Right lobe of liver (tissue), 6 donors: Measurements from ENCODE around the gene GRPEL2. TPM values are rescaled to one million over a fixed set of nuclear protein-coding genes. Genes with fewer than 3 reads are reported as not detected.

Source experiments
- ATAC-seq, 4 donors: fragments of 200-7000 bp; cut with Tn5 transposase; one replicate each; pipeline ENCODE4 v1.9.1; 2020; ENCODE audit warnings: mild to moderate bottlenecking in 4 of 4, moderate library complexity in 4 of 4
- DNase-seq, 3 donors: peaks; one replicate each; pipeline ENCODE4 v3.0.0-alpha.2; 2020
- H3K27ac ChIP-seq, 3 donors: fragments of 200-600 bp; one replicate each; pipeline ENCODE4 v1.8.0; 2022
- H3K27me3 ChIP-seq, 2 donors: fragments of 200-600 bp; one replicate each; pipeline ENCODE4 v1.8.0; 2022
- H3K36me3 ChIP-seq, 4 donors: fragments of 200-600 bp; sonication (generic) in 1 of 4; one replicate each; pipeline versions ENCODE4 v1.5.1 to v1.8.0; 2017 to 2022; ENCODE audit warnings: control low read depth in 1 of 4
- H3K4me1 ChIP-seq, 4 donors: fragments of 200-600 bp; sonication (generic) in 1 of 4; one replicate each; pipeline versions ENCODE4 v1.5.1 to v1.8.0; 2017 to 2022; ENCODE audit warnings: control low read depth in 1 of 4
- H3K4me3 ChIP-seq, 3 donors: fragments of 200-600 bp; one replicate each; pipeline ENCODE4 v1.8.0; 2022
- H3K9me3 ChIP-seq, 4 donors: fragments of 200-600 bp; sonication (generic) in 1 of 4; one replicate each; pipeline versions ENCODE4 v1.5.1 to v1.8.0; 2017 to 2022; ENCODE audit warnings: control low read depth in 1 of 4
- CTCF ChIP-seq, 4 donors: fragments of 200-600 bp in 3 of 4; fragments of 450-650 bp in 1 of 4; IDR thresholded peaks; one replicate each; pipeline versions ENCODE4 v1.5.1 to v1.8.0; 2016 to 2022; ENCODE audit warnings: antibody characterized with exemption in 4 of 4, mild to moderate bottlenecking in 2 of 4
- POLR2A ChIP-seq: fragments of 450-650 bp; IDR thresholded peaks from one replicate; pipeline ENCODE4 v1.6.1; 2017; ENCODE audit warnings: antibody characterized with exemption, mild to moderate bottlenecking
- WGBS: methylation state at CpG from one replicate; pipeline ENCODE4 v1.1.6; 2018; ENCODE audit warnings: low coverage, low lambda C conversion rate; ENCODE audit not compliant: insufficient coverage; ENCODE audit errors: missing lambda C conversion rate; 5-methylcytosine and 5-hydroxymethylcytosine counted together
- intact Hi-C, 2 donors: fragments of 100-400 bp; cut with DNase I; formaldehyde crosslinking; loops; one replicate each; pipeline versions ENCODE4 v1.11.2 to v1.14.1; 2022
- total RNA-seq, 6 experiments: library from RNA; depleted of rRNA in 2 of 6; stranded (reverse); fragments of >200 nt in 2 of 6; fragmentation: NEBNext Ultra II Directional in 3 of 6; extraction: Animal tissue kit (Norgen Biotek cat#: 25700) in 3 of 6; gene quantifications; one replicate each; pipeline versions ENCODE4 v1.1.0 to v1.2.4, GENCODE V29; 2016 to 2023
- donor health status: DM: no; HTN: yes; CAD: no.
- donor health status: DM: no; HTN: no; CAD: no.
- donor health status: DM: no; HTN: no; CAD: no.
- donor health status: DM: no; HTN: yes; CAD: no.
- donor health status: DM: no; HTN: yes; CAD: no.

GRPEL2 gene
- total RNA-seq, 6 experiments from 2014 or later: 4.2 to 6.9 (median 5.9) TPM

DNA sequence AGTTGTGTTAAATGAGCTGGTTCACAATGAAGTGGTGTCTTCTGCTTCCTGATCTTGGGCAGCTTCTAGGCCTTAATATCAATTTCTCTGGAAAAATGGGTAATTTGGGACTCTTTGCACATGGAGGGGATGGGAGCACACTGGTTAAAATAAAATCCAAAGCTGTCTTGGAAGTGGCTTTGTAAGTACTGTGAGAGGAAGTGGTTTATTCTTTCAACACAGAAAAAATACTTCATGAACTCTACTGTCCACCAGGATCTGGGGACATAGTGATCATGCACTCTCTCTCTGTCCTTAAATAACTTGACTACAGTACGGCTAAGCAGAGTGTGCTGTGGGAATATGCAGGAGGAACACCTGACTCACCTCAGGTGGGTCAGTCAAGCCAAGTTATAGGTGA, 15.0 kb downstream of the GRPEL2 start:
- H3K27ac ChIP-seq: no peak overlapping the region

GRCh38 chr5:149362541-149362940, 17.2 kb downstream of the GRPEL2 start:
- DNase-seq (no peak), ATAC-seq (no peak)
- WGBS: 88% methylated on average over 3 of the region's 12 CpGs
- intact Hi-C loops: no loop called here
- Histone ChIP-seq H3K9me3 (no peaks in the 10 kb centered on the region), H3K4me3 (no peak overlapping the region), H3K4me1 (no peaks in the 10 kb centered on the region), H3K27me3 (no peaks in the 10 kb centered on the region), H3K36me3 (no peaks in the 10 kb centered on the region), H3K27ac (no peak overlapping the region)
- TF ChIP-seq POLR2A (no peak), CTCF (IDR thresholded peaks at IDR 0.05) (no peak)

More for the DNA sequence above, 15.0 kb downstream of the GRPEL2 start:
- ATAC-seq (no peak), DNase-seq (no peak)
- Histone ChIP-seq H3K4me1 (no peaks in the 10 kb centered on the region), H3K27me3 (no peaks in the 10 kb centered on the region), H3K9me3 (no peaks in the 10 kb centered on the region), H3K36me3 (no peaks in the 10 kb centered on the region), H3K4me3 (no peak overlapping the region)
- TF ChIP-seq CTCF (IDR thresholded peaks at IDR 0.05): no peak
- TF ChIP-seq POLR2A: no peak
- intact Hi-C loops: no loop called here
- WGBS: 50% methylated on average over 1 of the region's 1 CpG

GRCh38 chr5:149363358-149363757, 18.1 kb downstream of the GRPEL2 start:
- Histone ChIP-seq H3K36me3 (no peaks in the 10 kb centered on the region), H3K27ac (no peak overlapping the region), H3K4me1 (no peaks in the 10 kb centered on the region), H3K4me3 (no peak overlapping the region), H3K9me3 (no peaks in the 10 kb centered on the region), H3K27me3 (no peaks in the 10 kb centered on the region)
- intact Hi-C loops: no loop called here
- DNase-seq (no peak), ATAC-seq (no peak)
- no peak for TF ChIP-seq POLR2A
- TF ChIP-seq CTCF (IDR thresholded peaks at IDR 0.05): no peak

- no peaks in the 10 kb centered on the region for H3K36me3 ChIP-seq
- no peaks in the 10 kb centered on the region for H3K9me3 ChIP-seq
- WGBS: 65% methylated on average over 5 of the region's 9 CpGs
- ATAC-seq (no peak), DNase-seq (no peak)
- TF ChIP-seq CTCF (IDR thresholded peaks at IDR 0.05) (no peak), POLR2A (no peak)
- intact Hi-C loops: no loop called here
- H3K4me3 ChIP-seq: no peak overlapping the region
- no peaks in the 10 kb centered on the region for H3K27me3 ChIP-seq
- no peak overlapping the region for H3K27ac ChIP-seq
- H3K4me1 ChIP-seq: no peaks in the 10 kb centered on the region
Measured at GRCh38 chr5:149363936-149364335, 18.6 kb downstream of the GRPEL2 start.

DNA sequence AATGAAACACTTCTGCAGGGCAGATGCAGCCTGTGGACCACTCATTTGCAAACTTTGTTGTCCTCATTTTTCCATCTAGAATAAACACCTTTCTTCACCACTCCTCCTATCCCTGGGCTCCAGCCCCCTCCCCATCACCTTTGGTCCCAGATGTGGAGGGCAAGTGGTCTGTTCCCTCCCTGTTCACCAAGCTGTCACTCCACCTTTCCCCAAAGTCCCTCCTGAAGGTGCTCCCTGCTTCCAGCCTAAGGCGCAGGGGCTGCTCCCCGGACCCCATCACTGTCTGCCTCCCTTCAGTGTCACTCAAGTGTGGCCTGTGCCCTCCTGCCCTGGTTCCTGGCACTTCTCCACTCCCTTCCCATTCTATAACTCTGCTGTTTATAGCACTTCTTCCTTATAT, 19.4 kb downstream of the GRPEL2 start:
- no peak for DNase-seq
- Histone ChIP-seq H3K27me3 (no peaks in the 10 kb centered on the region), H3K9me3 (no peaks in the 10 kb centered on the region), H3K4me1 (no peaks in the 10 kb centered on the region), H3K36me3 (no peaks in the 10 kb centered on the region), H3K4me3 (no peak overlapping the region), H3K27ac (no peak overlapping the region)
- ATAC-seq: no peak
- WGBS: 82% methylated on average over 2 of the region's 2 CpGs
- intact Hi-C loops: no loop called here
- TF ChIP-seq CTCF (IDR thresholded peaks at IDR 0.05) (no peak), POLR2A (no peak)
